Measurements from ENCODE around the gene EFNA4. TPM values are rescaled to one million over a fixed set of nuclear protein-coding genes. Genes with fewer than 3 reads are reported as not detected.

Gene EFNA4
- total and polyA plus RNA-seq, 9 of the 15 experiments (the other 6 are each of a cell fraction or from before 2014, with no cell fraction given), result 0.68 to 7.4 (median 6.1) TPM

DNA sequence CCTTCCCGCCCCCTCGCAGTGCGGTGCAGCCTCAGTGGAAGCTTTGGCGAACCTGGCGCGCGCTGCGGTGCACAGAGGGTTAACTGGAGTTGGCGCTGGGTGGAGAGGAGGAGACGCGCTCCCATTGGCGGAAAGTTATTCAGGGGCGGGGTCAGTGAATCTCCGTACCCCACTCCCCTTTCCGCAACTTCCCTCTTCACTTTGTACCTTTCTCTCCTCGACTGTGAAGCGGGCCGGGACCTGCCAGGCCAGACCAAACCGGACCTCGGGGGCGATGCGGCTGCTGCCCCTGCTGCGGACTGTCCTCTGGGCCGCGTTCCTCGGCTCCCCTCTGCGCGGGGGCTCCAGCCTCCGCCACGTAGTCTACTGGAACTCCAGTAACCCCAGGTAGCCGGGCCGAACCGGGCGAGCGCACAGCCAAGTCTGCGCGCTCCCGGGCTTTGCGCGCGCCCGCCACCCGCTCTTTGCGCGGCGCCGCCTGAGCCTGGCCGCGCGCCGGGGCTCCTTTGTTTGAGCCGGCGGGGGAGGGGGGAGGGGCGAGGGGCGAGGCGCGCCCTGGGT is at the start of gene EFNA4 (continued):
- TF ChIP-seq, protein P1, sequence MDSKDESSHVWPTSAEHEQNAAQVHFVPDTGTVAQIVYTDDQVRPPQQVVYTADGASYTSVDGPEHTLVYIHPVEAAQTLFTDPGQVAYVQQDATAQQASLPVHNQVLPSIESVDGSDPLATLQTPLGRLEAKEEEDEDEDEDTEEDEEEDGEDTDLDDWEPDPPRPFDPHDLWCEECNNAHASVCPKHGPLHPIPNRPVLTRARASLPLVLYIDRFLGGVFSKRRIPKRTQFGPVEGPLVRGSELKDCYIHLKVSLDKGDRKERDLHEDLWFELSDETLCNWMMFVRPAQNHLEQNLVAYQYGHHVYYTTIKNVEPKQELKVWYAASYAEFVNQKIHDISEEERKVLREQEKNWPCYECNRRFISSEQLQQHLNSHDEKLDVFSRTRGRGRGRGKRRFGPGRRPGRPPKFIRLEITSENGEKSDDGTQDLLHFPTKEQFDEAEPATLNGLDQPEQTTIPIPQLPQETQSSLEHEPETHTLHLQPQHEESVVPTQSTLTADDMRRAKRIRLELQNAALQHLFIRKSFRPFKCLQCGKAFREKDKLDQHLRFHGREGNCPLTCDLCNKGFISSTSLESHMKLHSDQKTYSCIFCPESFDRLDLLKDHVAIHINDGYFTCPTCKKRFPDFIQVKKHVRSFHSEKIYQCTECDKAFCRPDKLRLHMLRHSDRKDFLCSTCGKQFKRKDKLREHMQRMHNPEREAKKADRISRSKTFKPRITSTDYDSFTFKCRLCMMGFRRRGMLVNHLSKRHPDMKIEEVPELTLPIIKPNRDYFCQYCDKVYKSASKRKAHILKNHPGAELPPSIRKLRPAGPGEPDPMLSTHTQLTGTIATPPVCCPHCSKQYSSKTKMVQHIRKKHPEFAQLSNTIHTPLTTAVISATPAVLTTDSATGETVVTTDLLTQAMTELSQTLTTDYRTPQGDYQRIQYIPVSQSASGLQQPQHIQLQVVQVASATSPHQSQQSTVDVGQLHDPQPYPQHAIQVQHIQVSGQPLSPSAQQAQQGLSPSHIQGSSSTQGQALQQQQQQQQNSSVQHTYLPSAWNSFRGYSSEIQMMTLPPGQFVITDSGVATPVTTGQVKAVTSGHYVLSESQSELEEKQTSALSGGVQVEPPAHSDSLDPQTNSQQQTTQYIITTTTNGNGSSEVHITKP (IDR thresholded peaks at IDR 0.05; ENCODE audit: partially characterized antibody), result peak; percentile 61
- TF ChIP-seq, protein P2, sequence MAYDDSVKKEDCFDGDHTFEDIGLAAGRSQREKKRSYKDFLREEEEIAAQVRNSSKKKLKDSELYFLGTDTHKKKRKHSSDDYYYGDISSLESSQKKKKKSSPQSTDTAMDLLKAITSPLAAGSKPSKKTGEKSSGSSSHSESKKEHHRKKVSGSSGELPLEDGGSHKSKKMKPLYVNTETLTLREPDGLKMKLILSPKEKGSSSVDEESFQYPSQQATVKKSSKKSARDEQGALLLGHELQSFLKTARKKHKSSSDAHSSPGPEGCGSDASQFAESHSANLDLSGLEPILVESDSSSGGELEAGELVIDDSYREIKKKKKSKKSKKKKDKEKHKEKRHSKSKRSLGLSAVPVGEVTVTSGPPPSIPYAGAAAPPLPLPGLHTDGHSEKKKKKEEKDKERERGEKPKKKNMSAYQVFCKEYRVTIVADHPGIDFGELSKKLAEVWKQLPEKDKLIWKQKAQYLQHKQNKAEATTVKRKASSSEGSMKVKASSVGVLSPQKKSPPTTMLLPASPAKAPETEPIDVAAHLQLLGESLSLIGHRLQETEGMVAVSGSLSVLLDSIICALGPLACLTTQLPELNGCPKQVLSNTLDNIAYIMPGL (CRISPR knock-in tag; IDR thresholded peaks at IDR 0.05), result 0 out of 2 replicates have a peak, but pooled peaks have one; percentile 27
- TF ChIP-seq, protein P3, sequence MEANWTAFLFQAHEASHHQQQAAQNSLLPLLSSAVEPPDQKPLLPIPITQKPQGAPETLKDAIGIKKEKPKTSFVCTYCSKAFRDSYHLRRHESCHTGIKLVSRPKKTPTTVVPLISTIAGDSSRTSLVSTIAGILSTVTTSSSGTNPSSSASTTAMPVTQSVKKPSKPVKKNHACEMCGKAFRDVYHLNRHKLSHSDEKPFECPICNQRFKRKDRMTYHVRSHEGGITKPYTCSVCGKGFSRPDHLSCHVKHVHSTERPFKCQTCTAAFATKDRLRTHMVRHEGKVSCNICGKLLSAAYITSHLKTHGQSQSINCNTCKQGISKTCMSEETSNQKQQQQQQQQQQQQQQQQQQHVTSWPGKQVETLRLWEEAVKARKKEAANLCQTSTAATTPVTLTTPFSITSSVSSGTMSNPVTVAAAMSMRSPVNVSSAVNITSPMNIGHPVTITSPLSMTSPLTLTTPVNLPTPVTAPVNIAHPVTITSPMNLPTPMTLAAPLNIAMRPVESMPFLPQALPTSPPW (CRISPR knock-in tag; IDR thresholded peaks at IDR 0.05), result peak; percentile 90; the same call in 1 of the 2 replicates
- no peak for TF ChIP-seq BRD9 (IDR thresholded peaks at IDR 0.05; ENCODE audit: low read depth, partially characterized antibody)
- TF ChIP-seq ZNF76 (CRISPR knock-in tag; IDR thresholded peaks at IDR 0.05; ENCODE audit: borderline replicate concordance), result no peak
- TF ChIP-seq HNRNPLL (IDR thresholded peaks at IDR 0.05; ENCODE audit: low read depth, low read length, poor library complexity, severe bottlenecking), result peak; percentile 82
- TF ChIP-seq ZNF77 (CRISPR knock-in tag; IDR thresholded peaks at IDR 0.05), result no peak
- TF ChIP-seq, protein P4, sequence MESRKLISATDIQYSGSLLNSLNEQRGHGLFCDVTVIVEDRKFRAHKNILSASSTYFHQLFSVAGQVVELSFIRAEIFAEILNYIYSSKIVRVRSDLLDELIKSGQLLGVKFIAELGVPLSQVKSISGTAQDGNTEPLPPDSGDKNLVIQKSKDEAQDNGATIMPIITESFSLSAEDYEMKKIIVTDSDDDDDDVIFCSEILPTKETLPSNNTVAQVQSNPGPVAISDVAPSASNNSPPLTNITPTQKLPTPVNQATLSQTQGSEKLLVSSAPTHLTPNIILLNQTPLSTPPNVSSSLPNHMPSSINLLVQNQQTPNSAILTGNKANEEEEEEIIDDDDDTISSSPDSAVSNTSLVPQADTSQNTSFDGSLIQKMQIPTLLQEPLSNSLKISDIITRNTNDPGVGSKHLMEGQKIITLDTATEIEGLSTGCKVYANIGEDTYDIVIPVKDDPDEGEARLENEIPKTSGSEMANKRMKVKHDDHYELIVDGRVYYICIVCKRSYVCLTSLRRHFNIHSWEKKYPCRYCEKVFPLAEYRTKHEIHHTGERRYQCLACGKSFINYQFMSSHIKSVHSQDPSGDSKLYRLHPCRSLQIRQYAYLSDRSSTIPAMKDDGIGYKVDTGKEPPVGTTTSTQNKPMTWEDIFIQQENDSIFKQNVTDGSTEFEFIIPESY (CRISPR knock-in tag; IDR thresholded peaks at IDR 0.05), result no peak
- TF ChIP-seq NFYB (IDR thresholded peaks at IDR 0.05; ENCODE audit: extremely low read depth, insufficient read length), result peak; percentile 18
- 0 out of 2 replicates have a peak, but pooled peaks have one; percentile 20 for TF ChIP-seq SPI1 (IDR thresholded peaks at IDR 0.05; ENCODE audit: borderline replicate concordance, low read depth, low read length)
- no peak for TF ChIP-seq ZNF23 (CRISPR knock-in tag; IDR thresholded peaks at IDR 0.05)
- no peak for TF ChIP-seq MED1 (CRISPR knock-in tag; IDR thresholded peaks at IDR 0.05; ENCODE audit: borderline replicate concordance)
- peak; percentile 16 for TF ChIP-seq TAF1 (IDR thresholded peaks at IDR 0.05; ENCODE audit: control insufficient read depth, extremely low read depth, insufficient read depth, low read length, severe bottlenecking)
- TF ChIP-seq, protein P5, sequence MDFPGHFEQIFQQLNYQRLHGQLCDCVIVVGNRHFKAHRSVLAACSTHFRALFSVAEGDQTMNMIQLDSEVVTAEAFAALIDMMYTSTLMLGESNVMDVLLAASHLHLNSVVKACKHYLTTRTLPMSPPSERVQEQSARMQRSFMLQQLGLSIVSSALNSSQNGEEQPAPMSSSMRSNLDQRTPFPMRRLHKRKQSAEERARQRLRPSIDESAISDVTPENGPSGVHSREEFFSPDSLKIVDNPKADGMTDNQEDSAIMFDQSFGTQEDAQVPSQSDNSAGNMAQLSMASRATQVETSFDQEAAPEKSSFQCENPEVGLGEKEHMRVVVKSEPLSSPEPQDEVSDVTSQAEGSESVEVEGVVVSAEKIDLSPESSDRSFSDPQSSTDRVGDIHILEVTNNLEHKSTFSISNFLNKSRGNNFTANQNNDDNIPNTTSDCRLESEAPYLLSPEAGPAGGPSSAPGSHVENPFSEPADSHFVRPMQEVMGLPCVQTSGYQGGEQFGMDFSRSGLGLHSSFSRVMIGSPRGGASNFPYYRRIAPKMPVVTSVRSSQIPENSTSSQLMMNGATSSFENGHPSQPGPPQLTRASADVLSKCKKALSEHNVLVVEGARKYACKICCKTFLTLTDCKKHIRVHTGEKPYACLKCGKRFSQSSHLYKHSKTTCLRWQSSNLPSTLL (IDR thresholded peaks at IDR 0.05), result no peak
- TF ChIP-seq GATA2 (CRISPR knock-in tag; IDR thresholded peaks at IDR 0.05), result no peak
- peak; percentile 87; the same call in 1 of the 2 replicates for TF ChIP-seq ZNF644 (tag; IDR thresholded peaks at IDR 0.05; ENCODE audit: low read depth)

Measured in K562 (cell line).